ENCODE measurements around the gene PIK3R6.

DNA sequence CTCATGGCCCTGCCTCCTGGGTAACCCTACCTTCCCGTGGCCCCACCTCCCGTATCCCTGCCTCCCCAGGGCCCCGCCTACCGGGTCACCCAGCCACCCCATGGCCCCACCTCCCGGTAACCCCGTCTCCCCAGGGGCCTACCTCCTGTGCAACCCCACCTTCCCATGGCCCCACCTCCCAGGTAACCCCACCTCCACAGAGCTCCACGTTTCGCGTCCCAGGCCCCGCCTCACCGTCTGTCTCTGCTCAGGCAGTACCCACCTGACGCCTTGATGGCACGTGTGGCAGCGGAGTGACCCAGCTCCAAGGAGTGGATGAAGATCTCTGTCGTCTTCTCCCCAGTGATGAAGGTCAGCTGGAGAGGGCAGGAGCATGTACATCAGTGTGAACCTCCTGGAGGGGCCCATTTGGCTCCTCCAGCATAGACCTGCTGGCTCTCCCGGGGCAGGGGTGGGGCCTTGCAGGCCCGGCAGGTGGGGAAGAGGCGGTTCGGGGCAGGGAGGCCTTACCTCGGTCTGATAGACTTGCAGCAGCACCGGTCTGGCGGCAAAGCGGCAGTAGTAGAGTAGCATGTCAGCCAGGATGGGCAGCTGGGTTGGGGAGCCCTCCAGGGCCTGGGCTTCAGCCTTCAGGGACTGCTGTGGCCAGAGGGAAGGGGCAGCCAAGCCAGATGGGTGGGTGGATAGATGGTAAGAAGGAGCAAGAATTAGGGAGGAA, 18.7 kb upstream of the PIK3R6 start:
- TF ChIP-seq, protein P1, sequence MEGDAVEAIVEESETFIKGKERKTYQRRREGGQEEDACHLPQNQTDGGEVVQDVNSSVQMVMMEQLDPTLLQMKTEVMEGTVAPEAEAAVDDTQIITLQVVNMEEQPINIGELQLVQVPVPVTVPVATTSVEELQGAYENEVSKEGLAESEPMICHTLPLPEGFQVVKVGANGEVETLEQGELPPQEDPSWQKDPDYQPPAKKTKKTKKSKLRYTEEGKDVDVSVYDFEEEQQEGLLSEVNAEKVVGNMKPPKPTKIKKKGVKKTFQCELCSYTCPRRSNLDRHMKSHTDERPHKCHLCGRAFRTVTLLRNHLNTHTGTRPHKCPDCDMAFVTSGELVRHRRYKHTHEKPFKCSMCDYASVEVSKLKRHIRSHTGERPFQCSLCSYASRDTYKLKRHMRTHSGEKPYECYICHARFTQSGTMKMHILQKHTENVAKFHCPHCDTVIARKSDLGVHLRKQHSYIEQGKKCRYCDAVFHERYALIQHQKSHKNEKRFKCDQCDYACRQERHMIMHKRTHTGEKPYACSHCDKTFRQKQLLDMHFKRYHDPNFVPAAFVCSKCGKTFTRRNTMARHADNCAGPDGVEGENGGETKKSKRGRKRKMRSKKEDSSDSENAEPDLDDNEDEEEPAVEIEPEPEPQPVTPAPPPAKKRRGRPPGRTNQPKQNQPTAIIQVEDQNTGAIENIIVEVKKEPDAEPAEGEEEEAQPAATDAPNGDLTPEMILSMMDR (conservative IDR thresholded peaks at IDR 0.05; ENCODE audit: low read depth in 2 of 2), result no peak
- TF ChIP-seq EZH2phosphoT487 (IDR thresholded peaks at IDR 0.05; ENCODE audit: unreplicated experiment) (no peak), CREB1 (CRISPR knock-in tag; IDR thresholded peaks at IDR 0.05; ENCODE audit: low read depth) (no peak), REST (IDR thresholded peaks at IDR 0.05; ENCODE audit: unreplicated experiment) (no peak), EZH2 (IDR thresholded peaks at IDR 0.05; ENCODE audit: low read depth, unreplicated experiment) (no peak), JUNB (IDR thresholded peaks at IDR 0.05; ENCODE audit: unreplicated experiment) (no peak), ETS1 (IDR thresholded peaks at IDR 0.05) (no peak)
